CD14-positive monocyte (primary cell): ENCODE data around the gene VSIG8. TPM values are rescaled to one million over a fixed set of nuclear protein-coding genes. Genes with fewer than 3 reads are reported as not detected.

ENCODE experiments used
- DNase-seq, 3 donors: peaks; one replicate each; pipeline ENCODE4 v3.0.0-alpha.2; 2011 to 2022
- H2AFZ ChIP-seq: 2 replicates; pipeline ENCODE4 v1.6.0; 2012; ENCODE audit warnings: mild to moderate bottlenecking, low read depth, low read length, inconsistent platforms; ENCODE audit not compliant: insufficient read depth, poor library complexity, severe bottlenecking
- H3K27ac ChIP-seq, 2 donors: 1 replicate in 1 of 2; 2 replicates in 1 of 2; pipeline ENCODE4 v1.5.1; 2012 to 2013; ENCODE audit warnings: low read length in 2 of 2, control low read depth in 1 of 2, inconsistent platforms in 1 of 2, low read depth in 1 of 2, mild to moderate bottlenecking in 1 of 2
- H3K27me3 ChIP-seq, 2 donors: one replicate each; pipeline versions ENCODE4 v1.6.0 to v1.6.1; 2011 to 2013; ENCODE audit warnings: low read length in 2 of 2; ENCODE audit not compliant: control insufficient read depth in 2 of 2, insufficient read depth in 2 of 2
- H3K36me3 ChIP-seq, 2 donors: replicated peaks in 1 of 2; 1 replicate in 1 of 2; 2 replicates in 1 of 2; pipeline versions ENCODE4 v1.5.1 to v1.6.1; 2012 to 2013; ENCODE audit warnings: low read length in 2 of 2, control low read depth in 1 of 2, inconsistent platforms in 1 of 2, mild to moderate bottlenecking in 1 of 2; ENCODE audit not compliant: insufficient read depth in 2 of 2, control insufficient read depth in 1 of 2
- H3K4me1 ChIP-seq, 2 donors: 1 replicate in 1 of 2; 2 replicates in 1 of 2; pipeline versions ENCODE4 v1.5.1 to v1.6.1; 2012 to 2013; ENCODE audit warnings: low read length in 2 of 2, control low read depth in 1 of 2, inconsistent platforms in 1 of 2, mild to moderate bottlenecking in 1 of 2, moderate library complexity in 1 of 2; ENCODE audit not compliant: insufficient read depth in 2 of 2, control insufficient read depth in 1 of 2
- H3K4me2 ChIP-seq: replicated peaks from 2 replicates; pipeline ENCODE3; 2012; ENCODE audit warnings: low read length, moderate library complexity, mild to moderate bottlenecking; ENCODE audit not compliant: poor library complexity, severe bottlenecking; ENCODE audit errors: extremely low read depth
- H3K4me3 ChIP-seq, 3 experiments: fragments of 200-600 bp in 1 of 3; sonication (generic) in 1 of 3; replicated peaks in 1 of 3; 1 replicate in 2 of 3; 2 replicates in 1 of 3; pipeline ENCODE4 v1.5.1; 2011 to 2013; ENCODE audit warnings: low read length in 3 of 3, mild to moderate bottlenecking in 3 of 3, control low read depth in 2 of 3, low read depth in 2 of 3, inconsistent platforms in 1 of 3, moderate library complexity in 1 of 3
- H3K79me2 ChIP-seq: 2 replicates; pipeline ENCODE4 v1.6.0; 2012; ENCODE audit warnings: mild to moderate bottlenecking, control low read depth, inconsistent platforms, low read length, moderate library complexity; ENCODE audit not compliant: insufficient read depth
- H3K9ac ChIP-seq: 2 replicates; pipeline ENCODE4 v1.6.0; 2017; ENCODE audit warnings: low read length, mild to moderate bottlenecking; ENCODE audit not compliant: insufficient read depth, poor library complexity, severe bottlenecking
- H3K9me3 ChIP-seq, 2 donors: replicated peaks in 1 of 2; 1 replicate in 1 of 2; 2 replicates in 1 of 2; pipeline versions ENCODE4 v1.5.1 to v1.6.1; 2012 to 2013; ENCODE audit warnings: low read length in 2 of 2, control low read depth in 1 of 2; ENCODE audit not compliant: control insufficient read depth in 1 of 2, insufficient read depth in 1 of 2
- H4K20me1 ChIP-seq: 2 replicates; pipeline ENCODE4 v1.6.0; 2012; ENCODE audit warnings: mild to moderate bottlenecking, low read length, control low read depth, moderate library complexity; ENCODE audit not compliant: insufficient read depth
- H3K27ac Mint-ChIP-seq, 7 donors: one replicate each; pipeline ENCODE4 v1.8.0; 2020; ENCODE audit warnings: mild to moderate bottlenecking in 7 of 7, mixed read lengths in 7 of 7, moderate library complexity in 6 of 7, inconsistent platforms in 2 of 7
- H3K27me3 Mint-ChIP-seq, 3 donors: one replicate each; pipeline ENCODE4 v1.8.0; 2021 to 2022; ENCODE audit warnings: low read depth in 3 of 3, mild to moderate bottlenecking in 3 of 3, mixed read lengths in 3 of 3, moderate library complexity in 3 of 3, inconsistent platforms in 1 of 3
- H3K36me3 Mint-ChIP-seq, 2 donors: one replicate each; pipeline ENCODE4 v1.8.0; 2020; ENCODE audit warnings: mixed read lengths in 2 of 2, inconsistent platforms in 1 of 2, mild to moderate bottlenecking in 1 of 2
- H3K4me1 Mint-ChIP-seq: one replicate; pipeline ENCODE4 v1.8.0; 2020; ENCODE audit warnings: mild to moderate bottlenecking, mixed read lengths
- H3K4me3 Mint-ChIP-seq, 2 donors: one replicate each; pipeline ENCODE4 v1.8.0; 2020; ENCODE audit warnings: mild to moderate bottlenecking in 2 of 2, mixed read lengths in 2 of 2, moderate library complexity in 1 of 2
- H3K9me3 Mint-ChIP-seq, 7 donors: one replicate each; pipeline ENCODE4 v1.8.0; 2020 to 2022; ENCODE audit warnings: mixed read lengths in 7 of 7, mild to moderate bottlenecking in 6 of 7, moderate library complexity in 6 of 7, inconsistent platforms in 2 of 7
- CTCF ChIP-seq: fragments of 200-600 bp; IDR thresholded peaks from one replicate; pipeline ENCODE4 v1.8.0; 2022; ENCODE audit warnings: antibody characterized with exemption, mild to moderate bottlenecking
- WGBS: methylation state at CpG from one replicate; pipeline ENCODE4 v1.1.5; 2013; ENCODE audit warnings: missing lambda C conversion rate; ENCODE audit not compliant: insufficient coverage; 5-methylcytosine and 5-hydroxymethylcytosine counted together
- intact Hi-C, 2 donors: fragments of 100-400 bp; cut with micrococcal nuclease; formaldehyde crosslinking; loops; one replicate each; pipeline versions ENCODE4 v1.15.0 to v1.15.1; 2023
- polyA plus RNA-seq, 3 donors: library from polyadenylated mRNA; depleted of rRNA in 1 of 3; unstranded in 2 of 3; stranded (reverse) in 1 of 3; fragments of 300-500 nt in 2 of 3; fragments of >200 nt in 1 of 3; fragmentation: Illumina TruSeq in 2 of 3; gene quantifications; 1 replicate in 2 of 3; 2 replicates in 1 of 3; pipeline ENCODE4 v1.2.3, GENCODE V29; 2012 to 2021

Gene VSIG8
- polyA plus RNA-seq, 3 donors: 0.04 TPM; not detected in 2

GRCh38 chr1:159851407-159851806, 11.1 kb downstream of the VSIG8 start:
- Histone ChIP-seq H3K4me1 (peaks cover 29 to 39% of the 10 kb centered on the region in 2 donors), H3K9me3 (no peaks in the 10 kb centered on the region), H3K27ac (no peak overlapping the region), H3K9ac (no peak overlapping the region), H2AFZ (no peak overlapping the region), H3K4me2 (no peak overlapping the region), H4K20me1 (no peaks in the 10 kb centered on the region), H3K36me3 (no peaks in the 10 kb centered on the region), H3K4me3 (no peak overlapping the region), H3K79me2 (no peaks in the 10 kb centered on the region), H3K27me3 (peaks cover 0 to 17% of the 10 kb centered on the region in 2 donors)
- no peaks in the 10 kb centered on the region for H3K9me3 Mint-ChIP-seq
- no peaks in the 10 kb centered on the region for H3K36me3 Mint-ChIP-seq
- TF ChIP-seq CTCF: peak; percentile 43
- peaks cover 33% of the 10 kb centered on the region for H3K4me1 Mint-ChIP-seq
- peak overlapping the region in 1 of 7 donors; percentile 22 for H3K27ac Mint-ChIP-seq
- peak in 2 of 3 donors; percentile 45 to 58 for DNase-seq
- peaks cover 9 to 18% (median 13%) of the 10 kb centered on the region in 3 donors for H3K27me3 Mint-ChIP-seq
- intact Hi-C loops: no loop called here
- WGBS: no CpG with 5 or more reads among the region's 1 CpG
- H3K4me3 Mint-ChIP-seq: no peak overlapping the region

GRCh38 chr1:159849626-159850366, 12.7 kb downstream of the VSIG8 start:
- no peak for TF ChIP-seq CTCF
- Histone ChIP-seq H3K9ac (no peak overlapping the region), H3K27ac (no peak overlapping the region), H3K4me2 (peak overlapping the region; percentile 53), H3K4me1 (peaks cover 24 to 33% of the 10 kb centered on the region in 2 donors), H3K27me3 (peaks cover 0 to 14% of the 10 kb centered on the region in 2 donors), H3K4me3 (peak overlapping the region in 1 of 3 experiments; percentile 28), H2AFZ (no peak overlapping the region), H4K20me1 (no peaks in the 10 kb centered on the region), H3K9me3 (no peaks in the 10 kb centered on the region), H3K36me3 (no peaks in the 10 kb centered on the region), H3K79me2 (no peaks in the 10 kb centered on the region)
- H3K4me3 Mint-ChIP-seq: peak overlapping the region in 1 of 2 donors; percentile 53
- H3K27me3 Mint-ChIP-seq: peaks cover 4 to 15% (median 7%) of the 10 kb centered on the region in 3 donors
- H3K27ac Mint-ChIP-seq: peak overlapping the region in 4 of 7 donors; percentile 19 to 87 (median 52)
- peaks cover 29% of the 10 kb centered on the region for H3K4me1 Mint-ChIP-seq
- no peaks in the 10 kb centered on the region for H3K36me3 Mint-ChIP-seq
- no CpG with 5 or more reads among the region's 2 CpGs for WGBS
- intact Hi-C loops: no loop called here
- no peaks in the 10 kb centered on the region for H3K9me3 Mint-ChIP-seq
- DNase-seq: peak; percentile 44 to 86 (median 70)
